Measurements from ENCODE around the gene DDHD1.

The DDHD1 gene

DNA sequence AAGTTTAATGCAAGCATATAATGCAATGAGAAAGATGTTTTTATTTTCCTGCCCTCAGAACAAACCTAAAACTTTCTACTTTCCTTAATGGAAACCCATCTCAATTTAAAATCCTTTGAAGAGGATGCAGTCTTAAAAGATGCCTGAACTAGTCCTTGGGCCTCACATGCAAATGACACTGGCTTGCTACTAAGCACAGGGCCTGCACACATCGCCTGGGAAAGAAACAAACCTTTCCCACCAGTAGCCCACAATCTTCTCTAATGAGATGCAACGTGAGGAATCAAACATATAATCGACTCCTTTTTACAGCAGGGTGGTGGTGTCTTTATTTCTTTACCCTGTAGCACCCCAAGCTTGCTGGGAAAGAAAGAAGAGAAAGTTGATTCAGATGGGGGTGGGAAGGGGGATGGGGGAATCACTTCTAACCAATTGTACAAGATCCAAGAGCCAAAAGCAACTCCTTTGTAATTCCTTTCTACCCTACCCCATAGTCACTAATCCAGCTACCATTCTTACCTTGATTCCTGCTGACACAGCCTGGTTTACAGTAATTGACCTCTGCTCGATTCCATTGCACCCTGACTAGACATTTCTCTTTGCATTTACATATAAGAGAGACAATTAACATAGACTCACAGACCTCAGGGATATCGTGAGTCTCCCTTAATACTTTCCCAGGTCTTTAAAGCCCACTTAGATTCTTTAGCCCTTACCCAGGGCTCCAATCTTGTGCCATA is 132.8 kb downstream of the DDHD1 start:
- H3K27me3 Mint-ChIP-seq (ENCODE audit: low read depth, poor library complexity), result peaks cover 2% of the 10 kb centered on the region

DNA sequence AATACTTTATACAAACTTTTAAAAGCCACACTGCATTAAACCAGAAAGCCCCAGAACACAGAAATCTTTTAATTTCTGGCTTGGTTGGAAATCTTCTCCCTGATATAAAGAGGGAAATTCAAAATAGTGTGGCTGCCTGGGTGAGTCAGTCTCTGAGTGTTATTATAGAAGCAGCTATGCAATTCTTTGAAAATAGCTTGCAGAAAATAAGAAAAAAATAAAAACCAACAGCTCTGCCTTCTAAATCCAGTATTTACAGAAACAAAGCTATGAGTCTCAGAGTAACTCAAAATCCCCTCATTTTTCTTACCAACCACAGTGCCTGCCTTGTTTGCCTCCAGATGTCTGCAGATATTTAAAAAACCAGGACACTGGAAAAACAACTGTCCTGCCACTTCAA is 133.7 kb downstream of the DDHD1 start:
- H3K27ac Mint-ChIP-seq, result no peak overlapping the region
- peaks cover 14% of the 10 kb centered on the region for H3K9me3 Mint-ChIP-seq
- peaks cover 6% of the 10 kb centered on the region for H3K36me3 Mint-ChIP-seq (ENCODE audit: low read depth)
- H3K4me1 Mint-ChIP-seq, result peaks cover 15% of the 10 kb centered on the region
- peaks cover 2% of the 10 kb centered on the region for H3K27me3 Mint-ChIP-seq (ENCODE audit: low read depth, poor library complexity)
- TF ChIP-seq, protein P1, sequence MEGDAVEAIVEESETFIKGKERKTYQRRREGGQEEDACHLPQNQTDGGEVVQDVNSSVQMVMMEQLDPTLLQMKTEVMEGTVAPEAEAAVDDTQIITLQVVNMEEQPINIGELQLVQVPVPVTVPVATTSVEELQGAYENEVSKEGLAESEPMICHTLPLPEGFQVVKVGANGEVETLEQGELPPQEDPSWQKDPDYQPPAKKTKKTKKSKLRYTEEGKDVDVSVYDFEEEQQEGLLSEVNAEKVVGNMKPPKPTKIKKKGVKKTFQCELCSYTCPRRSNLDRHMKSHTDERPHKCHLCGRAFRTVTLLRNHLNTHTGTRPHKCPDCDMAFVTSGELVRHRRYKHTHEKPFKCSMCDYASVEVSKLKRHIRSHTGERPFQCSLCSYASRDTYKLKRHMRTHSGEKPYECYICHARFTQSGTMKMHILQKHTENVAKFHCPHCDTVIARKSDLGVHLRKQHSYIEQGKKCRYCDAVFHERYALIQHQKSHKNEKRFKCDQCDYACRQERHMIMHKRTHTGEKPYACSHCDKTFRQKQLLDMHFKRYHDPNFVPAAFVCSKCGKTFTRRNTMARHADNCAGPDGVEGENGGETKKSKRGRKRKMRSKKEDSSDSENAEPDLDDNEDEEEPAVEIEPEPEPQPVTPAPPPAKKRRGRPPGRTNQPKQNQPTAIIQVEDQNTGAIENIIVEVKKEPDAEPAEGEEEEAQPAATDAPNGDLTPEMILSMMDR (IDR thresholded peaks at IDR 0.05), result no peak
- DNase-seq, result no peak
- no peak overlapping the region for H3K4me3 Mint-ChIP-seq

More for the DNA sequence above, 132.8 kb downstream of the DDHD1 start:
- Mint-ChIP-seq H3K4me1 (peaks cover 15% of the 10 kb centered on the region), H3K9me3 (peaks cover 12% of the 10 kb centered on the region), H3K36me3 (ENCODE audit: low read depth) (peaks cover 6% of the 10 kb centered on the region), H3K27ac (no peak overlapping the region), H3K4me3 (no peak overlapping the region)
- TF ChIP-seq, protein P1 (IDR thresholded peaks at IDR 0.05), result no peak
- DNase-seq, result no peak

DNA sequence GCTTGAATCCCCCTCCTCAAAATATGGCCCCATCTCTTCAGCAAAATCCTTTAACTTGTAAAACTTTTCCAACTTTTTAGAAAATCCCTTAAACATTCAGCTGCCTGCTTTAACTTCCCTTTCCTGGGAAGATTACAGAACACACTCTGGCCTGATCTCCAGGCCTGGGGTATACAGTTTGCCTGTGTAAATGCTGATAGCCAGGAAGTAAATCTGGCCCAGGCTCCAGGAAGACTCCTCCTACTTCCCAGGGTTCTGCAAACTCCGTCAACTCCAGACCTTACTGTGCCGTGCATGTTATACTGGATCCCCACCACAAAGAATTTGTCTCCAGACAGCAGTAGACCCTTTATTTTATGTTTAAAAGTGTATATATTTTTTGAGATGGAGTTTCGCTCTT is 135.3 kb downstream of the DDHD1 start:
- H3K36me3 Mint-ChIP-seq (ENCODE audit: low read depth), result peaks cover 11% of the 10 kb centered on the region
- peak overlapping the region; percentile 26 for H3K27ac Mint-ChIP-seq
- peaks cover 15% of the 10 kb centered on the region for H3K4me1 Mint-ChIP-seq
- peaks cover 14% of the 10 kb centered on the region for H3K9me3 Mint-ChIP-seq
- peaks cover 8% of the 10 kb centered on the region for H3K27me3 Mint-ChIP-seq (ENCODE audit: low read depth, poor library complexity)
- DNase-seq, result no peak
- TF ChIP-seq, protein P1 (IDR thresholded peaks at IDR 0.05), result no peak
- no peak overlapping the region for H3K4me3 Mint-ChIP-seq

DNA sequence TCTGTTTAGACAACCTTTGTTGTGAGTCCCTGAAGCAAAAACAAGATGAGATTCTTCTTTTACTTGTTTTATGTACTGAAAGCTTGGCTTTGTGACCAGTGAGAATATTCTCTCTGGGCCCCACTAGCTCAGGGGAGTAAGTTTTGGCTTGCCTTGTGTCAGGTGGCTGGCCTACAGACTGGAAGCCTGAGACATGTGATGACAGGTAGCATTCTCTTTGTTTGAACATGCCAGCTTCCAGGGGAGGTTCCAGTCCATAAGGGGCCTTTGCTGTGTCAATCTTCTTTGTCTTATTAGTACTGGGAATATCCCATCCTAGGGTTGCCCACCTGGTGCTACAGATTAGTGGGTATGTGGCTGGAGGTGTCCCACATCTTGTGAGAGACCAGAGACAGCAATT is 136.2 kb downstream of the DDHD1 start:
- Mint-ChIP-seq H3K27ac (peak overlapping the region; percentile 75), H3K36me3 (ENCODE audit: low read depth) (peaks cover 11% of the 10 kb centered on the region), H3K4me1 (peaks cover 15% of the 10 kb centered on the region), H3K9me3 (peaks cover 14% of the 10 kb centered on the region), H3K4me3 (no peak overlapping the region), H3K27me3 (ENCODE audit: low read depth, poor library complexity) (peaks cover 8% of the 10 kb centered on the region)
- TF ChIP-seq, protein P1 (IDR thresholded peaks at IDR 0.05), result no peak
- DNase-seq, result no peak

DNA sequence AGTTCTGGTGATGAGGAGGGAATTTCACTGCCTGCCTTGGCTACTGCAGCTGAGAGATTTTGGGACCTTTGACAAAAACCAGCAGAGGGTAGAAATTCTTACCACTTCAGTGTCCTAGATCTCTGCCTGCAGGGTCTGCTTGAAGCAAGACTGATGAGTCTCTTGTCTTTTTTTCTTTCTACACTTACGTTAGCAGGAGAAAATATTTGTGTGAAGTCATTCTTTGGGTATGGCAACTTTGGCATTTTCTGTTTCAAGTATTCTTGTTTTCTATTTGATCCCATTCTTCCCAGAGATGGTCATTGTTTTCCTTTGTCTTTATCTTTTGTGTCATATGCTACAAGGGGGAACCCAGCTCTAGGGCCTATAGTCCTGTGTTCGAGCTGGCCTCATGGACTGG is 136.6 kb downstream of the DDHD1 start:
- Mint-ChIP-seq H3K4me1 (peaks cover 19% of the 10 kb centered on the region), H3K36me3 (ENCODE audit: low read depth) (peaks cover 11% of the 10 kb centered on the region), H3K4me3 (no peak overlapping the region), H3K27ac (peak overlapping the region; percentile 75), H3K27me3 (ENCODE audit: low read depth, poor library complexity) (peaks cover 8% of the 10 kb centered on the region), H3K9me3 (peaks cover 14% of the 10 kb centered on the region)
- DNase-seq, result no peak
- TF ChIP-seq, protein P1 (IDR thresholded peaks at IDR 0.05), result no peak

DNA sequence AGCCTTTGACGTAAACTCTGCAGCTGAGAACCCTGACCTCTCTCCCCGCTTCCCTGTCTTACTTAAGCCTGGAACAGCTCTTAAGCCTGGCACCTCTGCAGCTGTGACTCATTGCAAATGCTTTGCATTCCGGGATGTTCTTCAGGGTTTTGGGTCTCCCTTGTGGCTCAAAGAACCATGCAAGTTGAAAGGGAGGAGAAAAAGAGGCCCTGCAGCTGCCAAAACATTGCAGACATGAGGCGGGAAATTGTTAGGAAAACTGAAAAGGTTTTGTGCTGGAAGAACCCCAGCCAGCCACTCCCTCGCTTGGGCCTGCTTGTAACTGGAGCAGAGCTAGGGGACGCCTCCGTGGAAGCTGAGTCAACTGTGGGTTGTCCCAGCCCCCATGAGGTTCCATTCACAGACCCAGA is 142.1 kb downstream of the DDHD1 start:
- peak; percentile 18 for DNase-seq
- H3K27me3 Mint-ChIP-seq (ENCODE audit: low read depth, poor library complexity), result peaks cover 9% of the 10 kb centered on the region
- H3K36me3 Mint-ChIP-seq (ENCODE audit: low read depth), result peaks cover 5% of the 10 kb centered on the region
- H3K4me3 Mint-ChIP-seq, result no peak overlapping the region
- peaks cover 8% of the 10 kb centered on the region for H3K9me3 Mint-ChIP-seq
- H3K27ac Mint-ChIP-seq, result peak overlapping the region; percentile 50
- TF ChIP-seq, protein P1 (IDR thresholded peaks at IDR 0.05), result no peak
- peaks cover 18% of the 10 kb centered on the region for H3K4me1 Mint-ChIP-seq

Measured in nephron progenitor cell (in vitro differentiated cells).